Stomach (tissue), 4 donors: ENCODE data around the gene SH3BP5.

Experiments
- EP300 ChIP-seq: sonication (generic); formaldehyde crosslinking; IDR thresholded peaks from one replicate; pipeline ENCODE4 v1.6.1; 2017; ENCODE audit warnings: antibody characterized with exemption
- POLR2A ChIP-seq, 4 donors: fragments of 450-650 bp; IDR thresholded peaks; one replicate each; pipeline ENCODE4 v1.6.1; 2016; ENCODE audit warnings: antibody characterized with exemption in 4 of 4, control low read depth in 2 of 4, mild to moderate bottlenecking in 1 of 4, moderate library complexity in 1 of 4
- POLR2AphosphoS5 ChIP-seq, 3 donors: sonication (generic); formaldehyde crosslinking; IDR thresholded peaks; one replicate each; pipeline ENCODE4 v1.6.1; 2016; ENCODE audit warnings: antibody characterized with exemption in 3 of 3
- TF ChIP-seq, protein P1 (sequence below), 7 experiments: fragments of 450-650 bp in 4 of 7; fragments of 200-600 bp in 3 of 7; sonication (generic) in 3 of 7; IDR thresholded peaks; one replicate each; pipeline ENCODE4 v1.5.1; 2016 to 2019; ENCODE audit warnings: antibody characterized with exemption in 7 of 7, control low read depth in 2 of 7, mild to moderate bottlenecking in 1 of 7

DNA sequence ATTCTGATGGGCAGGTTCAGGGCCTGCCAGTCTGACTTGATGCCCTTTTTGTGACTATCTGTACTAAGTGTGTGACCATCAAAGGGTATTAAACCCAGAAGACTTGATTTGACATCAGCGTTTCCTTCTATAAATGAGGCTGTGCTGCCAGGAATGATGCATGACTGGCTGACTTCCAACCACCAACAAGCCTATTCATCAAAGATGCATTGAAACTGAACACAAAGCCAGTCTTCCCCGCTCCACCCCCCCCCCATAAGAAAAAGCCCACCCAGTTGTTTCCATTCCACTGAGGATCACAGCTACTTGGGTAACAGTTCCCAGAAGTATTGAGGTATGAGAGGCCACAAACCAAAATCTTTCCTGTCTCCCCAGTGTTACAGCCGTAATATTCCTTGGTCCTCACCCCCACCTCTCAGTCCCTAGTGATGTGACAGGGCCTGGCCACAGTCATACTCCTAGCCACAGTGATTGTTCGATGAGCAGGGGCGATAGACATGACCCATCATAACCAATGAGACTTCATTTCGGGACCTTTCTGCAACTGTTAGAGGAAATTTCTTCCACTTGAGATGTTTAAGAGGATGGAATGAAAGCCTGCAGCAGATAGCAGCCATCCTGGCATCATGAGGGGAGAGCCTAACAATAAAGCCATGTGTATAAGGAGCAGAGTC, 22.6 kb downstream of the SH3BP5 start:
- TF ChIP-seq POLR2AphosphoS5 (IDR thresholded peaks at IDR 0.05): no peak
- TF ChIP-seq POLR2A (IDR thresholded peaks at IDR 0.05): no peak
- no peak for TF ChIP-seq EP300
- TF ChIP-seq, protein P1, sequence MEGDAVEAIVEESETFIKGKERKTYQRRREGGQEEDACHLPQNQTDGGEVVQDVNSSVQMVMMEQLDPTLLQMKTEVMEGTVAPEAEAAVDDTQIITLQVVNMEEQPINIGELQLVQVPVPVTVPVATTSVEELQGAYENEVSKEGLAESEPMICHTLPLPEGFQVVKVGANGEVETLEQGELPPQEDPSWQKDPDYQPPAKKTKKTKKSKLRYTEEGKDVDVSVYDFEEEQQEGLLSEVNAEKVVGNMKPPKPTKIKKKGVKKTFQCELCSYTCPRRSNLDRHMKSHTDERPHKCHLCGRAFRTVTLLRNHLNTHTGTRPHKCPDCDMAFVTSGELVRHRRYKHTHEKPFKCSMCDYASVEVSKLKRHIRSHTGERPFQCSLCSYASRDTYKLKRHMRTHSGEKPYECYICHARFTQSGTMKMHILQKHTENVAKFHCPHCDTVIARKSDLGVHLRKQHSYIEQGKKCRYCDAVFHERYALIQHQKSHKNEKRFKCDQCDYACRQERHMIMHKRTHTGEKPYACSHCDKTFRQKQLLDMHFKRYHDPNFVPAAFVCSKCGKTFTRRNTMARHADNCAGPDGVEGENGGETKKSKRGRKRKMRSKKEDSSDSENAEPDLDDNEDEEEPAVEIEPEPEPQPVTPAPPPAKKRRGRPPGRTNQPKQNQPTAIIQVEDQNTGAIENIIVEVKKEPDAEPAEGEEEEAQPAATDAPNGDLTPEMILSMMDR (IDR thresholded peaks at IDR 0.05): no peak
